ENCODE measurements around the gene RGS11. TPM values are rescaled to one million over a fixed set of nuclear protein-coding genes. Genes with fewer than 3 reads are reported as not detected.
A peak's percentile ranks its signal among the peaks of the same experiment; 100 is the strongest.
"Not testable (repeated sequence)": the region's sequence is repeated elsewhere in the genome, so short reads cannot be mapped to it uniquely, and the experiment has no call there.

The RGS11 gene
- total RNA-seq, 1 donor from 2014 or later, result 0.70 TPM

- DNase-seq (ENCODE audit: low spot score), result peak; percentile 95
Observed at GRCh38 chr16:234468-235305, 41.1 kb downstream of the RGS11 start, which contains the start of gene FAM234A. TSS of gene FAM234A (plus strand) at chr16:234821. CDS start at chr16:254414, 19,593 bp downstream.

GRCh38 chr16:230949-231348 lies 44.8 kb downstream of the RGS11 start:
- no peak for DNase-seq (ENCODE audit: low spot score)
- ATAC-seq, result no peak

More at GRCh38 chr16:234468-235305, 41.1 kb downstream of the RGS11 start, which contains the start of gene FAM234A:
- peak; percentile 98 for ATAC-seq

GRCh38 chr16:230351-230750 lies 45.4 kb downstream of the RGS11 start:
- ATAC-seq, result not testable (repeated sequence)

GRCh38 chr16:229731-230281 lies 45.9 kb downstream of the RGS11 start:
- ATAC-seq (no peak), DNase-seq (ENCODE audit: low spot score) (no peak)

More at GRCh38 chr16:230351-230750, 45.4 kb downstream of the RGS11 start:
- not testable (repeated sequence) for DNase-seq (ENCODE audit: low spot score)

GRCh38 chr16:228852-229730 lies 46.7 kb downstream of the RGS11 start, which contains the start of gene LUC7L:
TSS of gene LUC7L (minus strand) at chr16:229449. CDS start at chr16:229339, 110 bp downstream.
- peak; percentile 97 for ATAC-seq
- DNase-seq (ENCODE audit: low spot score), result peak; percentile 89

- peak; percentile 35 for ATAC-seq
- no peak for DNase-seq (ENCODE audit: low spot score)
Observed at GRCh38 chr16:228151-228851, 47.4 kb downstream of the RGS11 start.

GRCh38 chr16:220021-220420 lies 55.7 kb downstream of the RGS11 start:
- ATAC-seq (no peak), DNase-seq (ENCODE audit: low spot score) (no peak)

Other genes starting within 250 kb of the RGS11 start
- gene POLR3K, start 222.3 kb downstream of the RGS11 start, total RNA-seq, result 5.1 TPM
- 16.0 TPM for gene SNRNP25, start 222.1 kb downstream of the RGS11 start, total RNA-seq
- 5.8 TPM for gene RHBDF1, start 203.3 kb downstream of the RGS11 start, total RNA-seq
- 28.0 TPM for gene MPG, start 197.7 kb downstream of the RGS11 start, total RNA-seq
- gene NPRL3, start 137.3 kb downstream of the RGS11 start, total RNA-seq, result 14.9 TPM
- gene HBZ, start 123.3 kb downstream of the RGS11 start, total RNA-seq, result 0.81 TPM
- 0.40 TPM for gene HBM, start 110.0 kb downstream of the RGS11 start, total RNA-seq
- gene HBA2, start 103.1 kb downstream of the RGS11 start, total RNA-seq, result 67.1 TPM
- 112 TPM for gene HBA1, start 99.3 kb downstream of the RGS11 start, total RNA-seq
- gene HBQ1, start 95.5 kb downstream of the RGS11 start, total RNA-seq, result not detected
- gene LUC7L, start 46.5 kb downstream of the RGS11 start, total RNA-seq, result 29.9 TPM
- 35.8 TPM for gene FAM234A, start 41.1 kb downstream of the RGS11 start, total RNA-seq
- 0.70 TPM for gene ARHGDIG, start 4.6 kb upstream of the RGS11 start, total RNA-seq
- gene PDIA2, start 7.2 kb upstream of the RGS11 start, total RNA-seq, result 0.23 TPM
- gene AXIN1, start 76.8 kb upstream of the RGS11 start, total RNA-seq, result 8.5 TPM
- 36.1 TPM for gene MRPL28, start 94.6 kb upstream of the RGS11 start, total RNA-seq
- gene PGAP6, start 106.0 kb upstream of the RGS11 start, total RNA-seq, result 32.6 TPM
- 64.9 TPM for gene NME4, start 121.3 kb upstream of the RGS11 start, total RNA-seq
- 109 TPM for gene DECR2, start 125.9 kb upstream of the RGS11 start, total RNA-seq
- 24.1 TPM for gene RAB11FIP3, start 149.7 kb upstream of the RGS11 start, total RNA-seq

Measured in left lobe of liver (tissue), 2 donors.